ENCODE data around the gene LYPD5.

The LYPD5 gene

GRCh38 chr19:43783636-43784035 lies 18.6 kb downstream of the LYPD5 start:
- DNase-seq (ENCODE audit: low read depth, low spot score) = no peak
- no peak overlapping the region for H3K4me3 ChIP-seq (ENCODE audit: low read depth, low read length)
- no peak for TF ChIP-seq CTCF (IDR thresholded peaks at IDR 0.05; ENCODE audit: low read depth, low read length)
- in situ Hi-C loops (cut with HindIII; ENCODE audit: low sequenced_read_pairs) = no loop called here

GRCh38 chr19:43782689-43783231 lies 19.5 kb downstream of the LYPD5 start:
- in situ Hi-C loops (cut with HindIII; ENCODE audit: low sequenced_read_pairs) = no loop called here
- H3K4me3 ChIP-seq (ENCODE audit: low read depth, low read length) = no peak overlapping the region
- DNase-seq (ENCODE audit: low read depth, low spot score) = no peak
- TF ChIP-seq CTCF (IDR thresholded peaks at IDR 0.05; ENCODE audit: low read depth, low read length) = no peak

- no peak for TF ChIP-seq CTCF (IDR thresholded peaks at IDR 0.05; ENCODE audit: low read depth, low read length)
- no peak overlapping the region for H3K4me3 ChIP-seq (ENCODE audit: low read depth, low read length)
- no peak for DNase-seq (ENCODE audit: low read depth, low spot score)
- in situ Hi-C loops (cut with HindIII; ENCODE audit: low sequenced_read_pairs) = no loop called here
Observed at GRCh38 chr19:43782311-43782660, 20.0 kb downstream of the LYPD5 start.

- in situ Hi-C loops (cut with HindIII; ENCODE audit: low sequenced_read_pairs) = no loop called here
- no peak for TF ChIP-seq CTCF (IDR thresholded peaks at IDR 0.05; ENCODE audit: low read depth, low read length)
- H3K4me3 ChIP-seq (ENCODE audit: low read depth, low read length) = no peak overlapping the region
- DNase-seq (ENCODE audit: low read depth, low spot score) = no peak
Observed at GRCh38 chr19:43781630-43782310, 20.5 kb downstream of the LYPD5 start.

- H3K4me3 ChIP-seq (ENCODE audit: low read depth, low read length) = peak within 1 kb of the TSS; percentile 36
- DNase-seq (ENCODE audit: low read depth, low spot score) = peak; percentile 63
- no peak for TF ChIP-seq CTCF (IDR thresholded peaks at IDR 0.05; ENCODE audit: low read depth, low read length)
- in situ Hi-C loops (cut with HindIII; ENCODE audit: low sequenced_read_pairs) = no loop called here
Observed at GRCh38 chr19:43780706-43781525, 21.3 kb downstream of the LYPD5 start, which contains the start of gene KCNN4. Gene KCNN4 (minus strand): TSS chr19:43780973. CDS start chr19:43780861, 112 bp downstream.

GRCh38 chr19:43779820-43780219 lies 22.4 kb downstream of the LYPD5 start:
- peak overlapping the region; percentile 36 for H3K4me3 ChIP-seq (ENCODE audit: low read depth, low read length)
- in situ Hi-C loops (cut with HindIII; ENCODE audit: low sequenced_read_pairs) = no loop called here
- peak; percentile 27 for TF ChIP-seq CTCF (IDR thresholded peaks at IDR 0.05; ENCODE audit: low read depth, low read length)
- DNase-seq (ENCODE audit: low read depth, low spot score) = no peak

Data from astrocyte of the spinal cord (primary cell).